Endothelial cell of umbilical vein (primary cell): ENCODE data around the gene CCDC40.

Experiments used
- CTCF ChIP-seq, 2 donors: IDR thresholded peaks; 1 replicate in 1 of 2; 2 replicates in 1 of 2; pipeline ENCODE4 v1.5.1; 2011; ENCODE audit warnings: low read length in 2 of 2, mild to moderate bottlenecking in 2 of 2, moderate library complexity in 2 of 2, control low read depth in 1 of 2, inconsistent platforms in 1 of 2, low read depth in 1 of 2; ENCODE audit not compliant: insufficient read depth in 1 of 2; ENCODE audit errors: extremely low read depth in 1 of 2
- EZH2 ChIP-seq: IDR thresholded peaks from 2 replicates; pipeline ENCODE4 v1.6.1; 2012; ENCODE audit warnings: borderline replicate concordance, low read depth, mild to moderate bottlenecking, moderate library complexity, low read length, inconsistent platforms; ENCODE audit not compliant: severe bottlenecking
- FOS ChIP-seq: IDR thresholded peaks from 2 replicates; pipeline ENCODE4 v1.6.1; 2011; ENCODE audit warnings: mild to moderate bottlenecking, low read length, moderate library complexity, borderline replicate concordance; ENCODE audit not compliant: insufficient read depth
- GATA2 ChIP-seq: IDR thresholded peaks from 2 replicates; pipeline ENCODE4 v1.7.0; 2011; ENCODE audit warnings: low read depth, mild to moderate bottlenecking, moderate library complexity, mixed read lengths, low read length; ENCODE audit not compliant: insufficient read length, insufficient read depth
- JUN ChIP-seq: IDR thresholded peaks from 2 replicates; pipeline ENCODE4 v1.6.1; 2011; ENCODE audit warnings: borderline replicate concordance, low read depth; ENCODE audit not compliant: insufficient read length, insufficient read depth
- MAX ChIP-seq: IDR thresholded peaks from 2 replicates; pipeline ENCODE4 v1.6.1; 2011; ENCODE audit not compliant: insufficient read depth, insufficient read length
- MYC ChIP-seq: IDR thresholded peaks from one replicate; pipeline ENCODE4 v1.6.1; 2011; ENCODE audit warnings: mild to moderate bottlenecking, low read depth, low read length
- POLR2A ChIP-seq: IDR thresholded peaks from 2 replicates; pipeline ENCODE4 v1.6.1; 2012; ENCODE audit warnings: low read depth, mild to moderate bottlenecking, control low read depth, low read length
- POLR2AphosphoS5 ChIP-seq: IDR thresholded peaks from 2 replicates; pipeline ENCODE4 v1.6.1; 2012; ENCODE audit warnings: low read depth, mild to moderate bottlenecking, control low read depth, low read length, moderate library complexity; ENCODE audit not compliant: insufficient read depth

GRCh38 chr17:80115159-80115558, 78.7 kb downstream of the CCDC40 start:
- TF ChIP-seq CTCF (IDR thresholded peaks at IDR 0.05; ENCODE audit: extremely low read depth in 1 of 2, insufficient read depth in 1 of 2, low read depth in 1 of 2, low read length in 2 of 2) (no peak), EZH2 (no peak), POLR2AphosphoS5 (no peak), JUN (no peak), POLR2A (no peak), MAX (no peak), MYC (no peak), FOS (no peak), GATA2 (no peak)
